HG03139 (cell line): ENCODE results near the gene IL34.

ENCODE experiments used
- ATAC-seq: cut with Tn5 transposase; IDR thresholded peaks from one replicate; pipeline ENCODE4 v1.9.1; 2021; ENCODE audit not compliant: unreplicated experiment

IL34 gene

DNA sequence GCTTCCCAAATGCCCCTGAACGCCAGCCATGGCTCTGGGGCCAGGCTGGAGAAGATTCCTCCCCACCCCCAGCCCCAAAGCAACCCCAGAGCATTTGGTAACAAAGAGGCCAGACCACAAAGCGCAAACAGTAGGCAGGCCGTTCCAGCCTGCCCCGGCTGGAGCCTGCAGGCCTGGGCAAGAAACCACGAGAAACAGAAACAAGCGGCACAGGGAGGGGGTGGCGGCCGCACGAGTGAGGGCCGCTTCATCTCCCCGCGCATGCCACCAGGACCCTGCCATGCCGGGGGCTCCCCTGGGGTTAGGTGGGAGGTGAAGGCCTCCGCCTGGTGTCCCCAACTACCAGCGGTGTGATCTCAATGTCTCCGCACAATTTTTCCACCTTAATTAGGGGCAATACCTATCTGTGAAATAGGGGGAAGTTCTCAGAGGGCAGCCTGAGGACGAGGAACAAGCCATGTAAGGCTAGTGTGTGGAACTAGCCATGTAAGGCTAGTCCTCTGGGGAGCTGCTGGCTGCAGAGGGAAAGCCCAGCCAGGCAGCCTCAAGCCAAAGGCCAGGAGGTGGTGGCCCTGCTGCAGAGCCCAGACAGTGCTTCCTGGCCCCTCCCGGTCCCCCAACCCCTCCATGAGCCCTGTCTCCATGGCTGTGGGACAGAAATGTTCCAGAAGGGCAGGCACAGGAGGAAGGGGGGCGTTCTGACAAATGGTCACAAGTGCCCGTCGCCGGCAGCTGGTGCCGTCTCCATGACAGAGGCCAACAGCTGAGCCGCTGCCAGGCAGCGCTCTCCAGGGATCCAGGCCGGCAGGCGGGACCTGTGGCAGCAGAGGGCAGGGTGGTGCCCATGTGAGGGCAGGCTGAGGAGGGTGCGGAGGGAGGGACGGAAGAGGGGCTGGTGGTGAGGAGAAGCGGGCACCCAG, 54.0 kb downstream of the IL34 start:
- no peak for ATAC-seq

DNA sequence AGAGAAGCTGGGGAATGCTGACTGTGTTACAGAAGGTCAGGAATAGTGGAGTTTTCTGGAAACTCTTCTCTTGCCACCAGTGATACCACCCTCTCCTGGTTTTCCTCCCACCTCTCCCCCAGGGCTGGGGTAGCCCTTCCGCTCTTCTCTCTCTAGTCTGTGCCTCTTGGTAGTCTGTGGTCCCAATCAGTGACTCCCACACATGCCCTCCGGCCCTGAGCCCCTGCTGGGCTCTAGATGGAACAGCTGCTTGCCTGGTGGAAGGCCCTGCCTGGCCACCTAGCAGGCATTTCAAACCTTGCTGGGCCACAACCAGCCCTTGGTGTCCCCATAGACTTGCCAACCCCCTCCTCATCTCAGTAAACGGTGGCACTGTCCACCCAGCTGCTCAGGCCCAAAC, 54.7 kb downstream of the IL34 start:
- no peak for ATAC-seq

DNA sequence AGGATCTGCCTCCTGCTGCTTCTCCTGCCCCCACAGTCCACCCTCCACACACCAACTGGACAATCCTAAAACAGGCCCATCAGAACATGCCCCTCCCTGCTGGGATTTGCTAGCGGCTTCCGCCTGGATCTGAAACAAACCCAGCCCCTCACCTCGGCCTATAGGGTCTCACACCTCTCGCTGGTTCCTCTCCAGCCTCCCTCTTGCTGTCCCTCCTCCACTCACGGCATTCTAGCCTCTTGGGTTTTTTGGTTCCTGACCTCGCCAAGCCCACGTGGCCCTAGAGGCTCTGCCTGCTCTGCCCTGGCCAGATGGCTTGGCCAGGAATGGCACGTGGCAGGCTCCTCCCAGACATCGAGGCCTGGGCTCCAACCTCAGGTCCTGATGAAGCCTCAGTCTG, 55.2 kb downstream of the IL34 start:
- ATAC-seq: no peak

DNA sequence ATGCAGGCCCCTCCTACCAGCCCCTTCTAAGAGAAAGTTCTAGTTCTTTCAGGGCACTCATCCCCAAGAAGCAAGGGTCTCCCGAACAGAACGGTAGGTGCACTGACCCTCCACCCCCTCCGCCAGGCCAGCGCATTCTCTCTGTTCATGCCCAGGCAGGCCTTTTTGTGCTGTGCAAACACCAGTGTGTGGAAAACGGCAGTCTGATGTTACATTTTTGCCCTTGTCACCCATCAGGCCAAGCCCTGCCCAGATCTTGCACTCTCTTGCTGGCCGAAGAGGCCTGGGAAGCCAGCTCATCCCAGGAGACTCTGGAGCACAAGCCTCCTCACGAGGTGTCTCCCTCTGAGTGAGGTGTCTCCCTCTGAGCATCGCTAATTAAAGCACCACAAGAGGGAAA, 55.6 kb downstream of the IL34 start:
- no peak for ATAC-seq

DNA sequence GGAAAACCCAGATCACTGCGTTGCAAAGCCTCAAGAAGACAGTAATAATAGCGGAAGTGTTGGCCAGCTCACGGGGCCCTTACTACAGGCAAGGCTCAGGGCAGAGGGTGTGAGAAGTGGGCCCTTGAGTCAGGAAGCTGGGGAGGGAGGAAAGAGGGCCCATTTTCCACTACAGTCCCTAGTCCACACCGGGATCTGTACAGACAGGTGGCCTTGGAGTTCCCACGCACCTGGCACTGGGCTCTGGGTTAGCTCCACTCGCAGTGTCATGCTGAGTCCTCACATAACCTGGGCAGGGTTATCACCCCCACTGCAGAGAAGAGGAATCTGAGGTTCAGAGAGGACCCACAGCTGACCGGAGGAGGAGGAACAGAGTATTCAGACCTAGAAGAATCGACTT, 56.3 kb downstream of the IL34 start:
- no peak for ATAC-seq

DNA sequence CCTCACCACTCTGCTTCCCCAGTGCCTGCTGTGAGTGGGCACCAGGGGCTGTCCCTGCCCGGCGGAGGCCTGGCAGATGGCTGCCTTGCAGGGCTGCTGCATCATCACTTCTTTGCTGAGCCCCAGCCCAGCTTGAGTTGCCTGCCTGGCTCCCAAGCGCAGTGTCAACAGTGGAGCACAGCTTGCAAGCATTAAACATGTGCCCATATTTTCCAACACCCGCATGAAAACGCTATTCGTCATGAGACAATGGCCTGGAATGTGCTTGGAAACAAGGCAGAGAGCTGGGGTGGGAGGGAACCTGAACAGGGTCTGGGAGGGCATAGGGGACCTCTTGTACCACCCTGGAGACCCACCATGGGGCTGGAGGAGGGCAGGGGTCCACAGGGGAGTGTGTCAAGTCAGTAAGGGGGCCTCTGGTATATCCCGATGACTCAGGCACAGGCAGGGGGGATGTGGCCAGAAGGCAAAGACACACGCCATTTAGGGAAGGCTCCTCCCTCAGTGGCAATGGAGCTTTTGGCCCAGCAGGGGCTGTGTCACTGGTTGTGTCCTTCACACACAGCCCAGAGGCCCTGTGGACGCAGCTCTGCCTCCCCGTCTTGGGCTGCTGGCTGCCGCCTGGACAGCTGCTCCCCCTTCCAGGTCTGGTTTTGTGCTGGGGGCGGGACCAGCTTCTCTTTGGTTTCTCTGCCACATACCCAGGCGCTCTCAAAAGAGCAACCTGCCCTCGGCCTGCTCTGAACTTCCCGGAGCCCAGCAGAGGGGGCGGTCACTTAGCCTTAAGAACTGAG, 56.9 kb downstream of the IL34 start:
- ATAC-seq: no peak

DNA sequence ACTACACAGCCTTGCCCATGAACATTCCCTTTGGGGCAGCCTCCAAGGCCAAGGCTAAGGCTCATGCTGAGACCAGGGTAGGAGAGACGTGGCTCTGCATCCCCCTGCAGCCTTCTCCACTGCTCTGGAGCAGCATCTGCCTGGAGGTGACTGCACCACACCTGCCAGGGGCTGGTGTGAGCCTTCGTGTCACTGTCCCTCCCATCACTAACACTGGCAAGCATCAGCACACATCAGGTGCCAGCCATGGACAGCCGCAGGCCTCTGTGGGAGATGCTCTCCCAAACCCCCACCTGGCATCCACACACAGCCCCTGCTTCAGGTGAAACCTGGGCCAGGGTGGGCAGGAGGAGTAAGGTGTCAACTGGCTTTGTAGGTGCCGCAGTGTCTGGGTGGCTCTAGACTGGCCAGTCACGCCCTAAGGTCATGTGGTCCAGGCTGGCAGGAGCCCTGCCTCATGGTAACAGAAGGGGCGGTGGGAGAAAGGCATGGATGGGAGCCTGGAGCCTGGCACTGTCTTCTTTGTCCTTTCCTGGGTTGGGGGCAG, 57.5 kb downstream of the IL34 start:
- no peak for ATAC-seq

DNA sequence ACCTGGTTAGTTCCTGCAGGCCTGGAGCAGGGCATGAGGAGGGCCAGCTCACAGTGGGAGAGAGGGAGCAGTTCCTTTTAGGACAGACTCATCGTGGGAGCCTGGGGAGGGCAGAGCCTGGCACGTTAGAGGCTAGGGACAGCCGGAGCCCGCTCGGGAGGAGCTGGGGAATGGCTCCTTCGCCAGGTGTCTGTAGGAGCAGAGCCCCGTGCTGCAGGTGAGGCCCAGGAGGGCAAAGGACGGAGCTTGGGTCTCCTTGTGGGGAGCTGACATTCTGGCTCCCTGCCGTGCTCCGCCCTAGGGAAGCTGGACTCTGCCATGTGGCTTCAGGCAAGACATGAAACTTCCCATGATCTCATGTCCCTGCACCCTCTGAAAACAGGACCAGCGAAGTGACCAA, 58.2 kb downstream of the IL34 start:
- ATAC-seq: no peak

DNA sequence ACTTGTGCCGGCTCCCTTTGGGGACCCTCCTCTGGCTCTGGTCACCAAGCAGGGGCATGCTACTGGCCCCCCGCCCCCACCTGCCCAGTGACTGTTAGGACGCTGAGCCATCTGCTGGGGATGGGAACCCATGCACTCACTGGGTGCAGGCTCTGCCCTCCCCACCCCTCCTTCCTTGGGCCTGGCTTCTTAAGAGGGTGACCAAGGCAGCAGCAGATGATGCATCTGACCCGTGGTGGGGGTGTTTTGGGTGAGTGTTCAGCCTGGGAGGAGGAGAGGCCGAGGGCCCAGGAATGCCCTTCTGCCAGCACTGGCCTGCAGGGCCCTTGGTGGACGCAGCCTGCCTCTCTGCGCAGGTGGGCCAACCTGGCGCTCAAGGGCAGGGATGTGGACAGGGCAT, 58.7 kb downstream of the IL34 start:
- no peak for ATAC-seq

DNA sequence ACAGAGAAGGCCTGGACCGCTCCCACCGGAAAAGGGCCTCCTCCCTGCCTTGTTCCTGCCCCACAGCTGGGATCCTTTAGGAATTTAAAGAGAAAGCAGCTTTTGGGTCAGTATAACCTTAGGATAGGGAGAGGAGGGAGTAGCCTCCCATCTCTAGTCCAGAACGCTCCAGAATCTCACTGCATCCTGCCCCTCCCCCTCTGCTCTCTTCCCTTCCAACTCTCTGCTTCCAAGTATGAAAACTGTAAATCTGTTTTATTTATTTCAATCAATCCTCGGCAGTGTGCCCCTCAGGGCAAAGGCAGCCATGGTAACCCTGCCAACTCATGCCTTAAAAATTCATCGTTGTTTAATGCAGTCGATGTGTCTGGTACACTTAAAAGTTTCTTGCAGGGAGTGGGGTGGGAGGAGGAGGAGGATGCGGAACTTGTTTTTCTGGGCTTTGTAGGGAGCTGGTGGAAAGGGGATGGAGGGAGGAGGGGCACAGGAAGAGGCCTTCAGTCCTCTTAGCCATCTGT, 60.6 kb downstream of the IL34 start:
- no peak for ATAC-seq

DNA sequence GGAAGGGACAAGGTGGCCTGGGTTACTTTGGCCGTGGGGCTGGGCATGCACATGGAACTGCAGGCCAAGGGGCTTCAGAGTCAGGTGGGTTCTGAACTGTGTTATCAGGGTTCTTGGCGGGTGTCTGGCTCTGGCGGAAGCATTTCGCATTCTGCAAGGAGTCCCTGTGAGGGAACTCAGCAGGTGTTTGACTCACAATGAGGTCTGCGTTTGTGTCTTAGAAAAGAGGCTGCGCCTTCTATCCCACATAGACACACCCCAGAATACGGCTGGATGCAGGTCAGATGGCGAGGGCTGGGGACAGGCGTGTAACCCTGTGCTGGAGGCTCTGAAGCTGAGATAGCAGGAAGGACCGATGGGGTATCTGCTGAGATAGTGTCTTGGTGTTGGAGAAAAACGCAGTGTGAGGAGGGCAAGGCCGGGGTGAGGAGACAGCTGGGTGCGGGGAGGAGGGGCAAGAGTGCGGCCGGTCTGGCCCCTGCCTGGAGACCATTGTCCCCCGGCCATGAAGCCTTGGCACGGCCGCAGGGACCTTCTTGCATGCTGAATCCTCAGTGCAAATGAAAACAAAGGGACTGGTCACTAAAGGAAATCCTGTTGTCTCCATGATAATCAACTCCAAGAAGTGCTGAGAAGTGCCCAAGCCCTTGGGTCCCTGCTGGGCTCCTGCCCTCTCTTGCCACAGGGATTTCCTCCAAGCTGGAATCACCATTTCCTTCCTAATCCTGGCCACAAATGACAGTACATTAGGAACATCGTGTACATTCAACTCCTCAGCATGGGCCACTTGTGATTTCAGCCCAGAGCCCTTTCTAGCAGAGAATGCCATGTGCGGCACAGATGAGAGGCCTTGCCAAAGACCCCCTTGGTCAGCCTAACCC, 62.2 kb downstream of the IL34 start:
- ATAC-seq: no peak

DNA sequence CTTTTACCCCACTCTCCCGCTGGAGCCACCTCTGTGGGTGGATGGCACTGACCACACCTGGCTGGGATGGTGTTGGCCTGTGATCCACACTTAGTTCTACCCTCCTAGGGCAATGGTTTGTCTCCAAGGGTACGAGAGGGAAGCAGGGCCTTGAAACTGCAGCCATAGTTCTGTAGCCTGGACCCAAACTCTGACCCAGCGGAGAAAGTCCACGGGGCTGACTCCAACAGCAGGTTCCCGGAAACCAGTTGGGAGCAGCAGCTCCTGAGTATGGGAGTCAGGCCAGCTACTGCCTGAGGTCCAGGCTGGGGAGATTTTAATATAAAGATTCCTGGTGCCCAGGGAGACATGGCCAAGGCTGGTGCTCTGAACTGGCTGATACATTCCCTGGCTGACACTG, 63.1 kb downstream of the IL34 start:
- no peak for ATAC-seq

DNA sequence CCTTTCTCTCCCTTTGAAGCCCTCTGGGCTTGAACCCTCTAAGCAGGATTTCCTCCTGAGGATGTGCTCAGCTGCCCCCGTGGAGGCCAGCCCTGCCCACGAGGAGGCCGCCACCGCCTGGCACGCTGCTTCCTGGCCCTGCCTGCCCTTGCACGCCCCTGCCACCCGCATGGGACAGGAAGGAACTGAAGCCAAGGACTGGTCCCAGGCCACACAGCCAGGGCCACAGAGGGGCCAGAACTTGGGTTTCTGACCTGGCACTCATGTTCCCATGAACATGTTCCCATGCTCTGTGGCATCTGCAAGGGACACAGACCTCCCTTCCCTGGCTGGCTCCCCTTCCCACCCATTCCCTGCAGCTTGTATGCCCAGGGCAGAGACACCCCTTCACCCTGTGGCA, 63.6 kb downstream of the IL34 start:
- ATAC-seq: no peak
